ENCODE measurements around the gene EPS15.

EPS15 gene

GRCh38 chr1:51320967-51321923, 197.8 kb downstream of the EPS15 start:
- FAIRE-seq (no peak), DNase-seq (ENCODE audit: insufficient read length, low spot score) (no peak)
- TF ChIP-seq POLR2AphosphoS5 (IDR thresholded peaks at IDR 0.05; ENCODE audit: low read depth, low read length) (no peak), PAX5 (IDR thresholded peaks at IDR 0.05; ENCODE audit: insufficient read depth, low read length, severe bottlenecking) (no peak), TAF1 (IDR thresholded peaks at IDR 0.05; ENCODE audit: low read depth, low read length) (no peak), POU2F2 (IDR thresholded peaks at IDR 0.05; ENCODE audit: low read depth, low read length) (no peak), POLR2A (IDR thresholded peaks at IDR 0.05; ENCODE audit: low read depth, low read length) (no peak), SPI1 (IDR thresholded peaks at IDR 0.05; ENCODE audit: low read depth, low read length) (no peak)

GRCh38 chr1:51317798-51318197, 201.3 kb downstream of the EPS15 start:
- TF ChIP-seq POLR2AphosphoS5 (IDR thresholded peaks at IDR 0.05; ENCODE audit: low read depth, low read length) (no peak), POLR2A (IDR thresholded peaks at IDR 0.05; ENCODE audit: low read depth, low read length) (no peak), TAF1 (IDR thresholded peaks at IDR 0.05; ENCODE audit: low read depth, low read length) (no peak), SPI1 (IDR thresholded peaks at IDR 0.05; ENCODE audit: low read depth, low read length) (no peak), PAX5 (IDR thresholded peaks at IDR 0.05; ENCODE audit: insufficient read depth, low read length, severe bottlenecking) (no peak), POU2F2 (IDR thresholded peaks at IDR 0.05; ENCODE audit: low read depth, low read length) (no peak)
- DNase-seq (ENCODE audit: insufficient read length, low spot score) (no peak), FAIRE-seq (no peak)

GRCh38 chr1:51316846-51317120, 202.3 kb downstream of the EPS15 start:
- DNase-seq (ENCODE audit: insufficient read length, low spot score), result no peak
- no peak for TF ChIP-seq PAX5 (IDR thresholded peaks at IDR 0.05; ENCODE audit: insufficient read depth, low read length, severe bottlenecking)
- no peak for TF ChIP-seq TAF1 (IDR thresholded peaks at IDR 0.05; ENCODE audit: low read depth, low read length)
- TF ChIP-seq SPI1 (IDR thresholded peaks at IDR 0.05; ENCODE audit: low read depth, low read length), result no peak
- no peak for TF ChIP-seq POLR2AphosphoS5 (IDR thresholded peaks at IDR 0.05; ENCODE audit: low read depth, low read length)
- TF ChIP-seq POLR2A (IDR thresholded peaks at IDR 0.05; ENCODE audit: low read depth, low read length), result no peak
- TF ChIP-seq POU2F2 (IDR thresholded peaks at IDR 0.05; ENCODE audit: low read depth, low read length), result no peak
- no peak for FAIRE-seq

GRCh38 chr1:51316113-51316845, 202.8 kb downstream of the EPS15 start:
- TF ChIP-seq PAX5 (IDR thresholded peaks at IDR 0.05; ENCODE audit: insufficient read depth, low read length, severe bottlenecking), result no peak
- no peak for TF ChIP-seq POLR2AphosphoS5 (IDR thresholded peaks at IDR 0.05; ENCODE audit: low read depth, low read length)
- TF ChIP-seq POLR2A (IDR thresholded peaks at IDR 0.05; ENCODE audit: low read depth, low read length), result no peak
- TF ChIP-seq POU2F2 (IDR thresholded peaks at IDR 0.05; ENCODE audit: low read depth, low read length), result no peak
- TF ChIP-seq TAF1 (IDR thresholded peaks at IDR 0.05; ENCODE audit: low read depth, low read length), result no peak
- no peak for TF ChIP-seq SPI1 (IDR thresholded peaks at IDR 0.05; ENCODE audit: low read depth, low read length)
- no peak for FAIRE-seq
- no peak for DNase-seq (ENCODE audit: insufficient read length, low spot score)

GRCh38 chr1:51314974-51315373, 204.1 kb downstream of the EPS15 start:
- FAIRE-seq (no peak), DNase-seq (ENCODE audit: insufficient read length, low spot score) (no peak)
- TF ChIP-seq PAX5 (IDR thresholded peaks at IDR 0.05; ENCODE audit: insufficient read depth, low read length, severe bottlenecking), result no peak
- TF ChIP-seq SPI1 (IDR thresholded peaks at IDR 0.05; ENCODE audit: low read depth, low read length), result no peak
- TF ChIP-seq POLR2A (IDR thresholded peaks at IDR 0.05; ENCODE audit: low read depth, low read length), result no peak
- no peak for TF ChIP-seq POLR2AphosphoS5 (IDR thresholded peaks at IDR 0.05; ENCODE audit: low read depth, low read length)
- TF ChIP-seq TAF1 (IDR thresholded peaks at IDR 0.05; ENCODE audit: low read depth, low read length), result no peak
- TF ChIP-seq POU2F2 (IDR thresholded peaks at IDR 0.05; ENCODE audit: low read depth, low read length), result no peak

GRCh38 chr1:51313961-51314777, 204.9 kb downstream of the EPS15 start:
- no peak for DNase-seq (ENCODE audit: insufficient read length, low spot score)
- peak; percentile 66 for FAIRE-seq
- no peak for TF ChIP-seq PAX5 (IDR thresholded peaks at IDR 0.05; ENCODE audit: insufficient read depth, low read length, severe bottlenecking)
- no peak for TF ChIP-seq POU2F2 (IDR thresholded peaks at IDR 0.05; ENCODE audit: low read depth, low read length)
- no peak for TF ChIP-seq POLR2A (IDR thresholded peaks at IDR 0.05; ENCODE audit: low read depth, low read length)
- no peak for TF ChIP-seq TAF1 (IDR thresholded peaks at IDR 0.05; ENCODE audit: low read depth, low read length)
- no peak for TF ChIP-seq POLR2AphosphoS5 (IDR thresholded peaks at IDR 0.05; ENCODE audit: low read depth, low read length)
- TF ChIP-seq SPI1 (IDR thresholded peaks at IDR 0.05; ENCODE audit: low read depth, low read length), result no peak

- no peak for DNase-seq (ENCODE audit: insufficient read length, low spot score)
- TF ChIP-seq TAF1 (IDR thresholded peaks at IDR 0.05; ENCODE audit: low read depth, low read length) (no peak), POLR2A (IDR thresholded peaks at IDR 0.05; ENCODE audit: low read depth, low read length) (no peak), POLR2AphosphoS5 (IDR thresholded peaks at IDR 0.05; ENCODE audit: low read depth, low read length) (no peak)
- FAIRE-seq, result no peak
Measured at GRCh38 chr1:51313268-51313852, 205.7 kb downstream of the EPS15 start.

GRCh38 chr1:51312718-51313117, 206.3 kb downstream of the EPS15 start:
- DNase-seq (ENCODE audit: insufficient read length, low spot score) (no peak), FAIRE-seq (no peak)
- TF ChIP-seq SPI1 (IDR thresholded peaks at IDR 0.05; ENCODE audit: low read depth, low read length) (no peak), TAF1 (IDR thresholded peaks at IDR 0.05; ENCODE audit: low read depth, low read length) (no peak), POU2F2 (IDR thresholded peaks at IDR 0.05; ENCODE audit: low read depth, low read length) (no peak), POLR2AphosphoS5 (IDR thresholded peaks at IDR 0.05; ENCODE audit: low read depth, low read length) (no peak), PAX5 (IDR thresholded peaks at IDR 0.05; ENCODE audit: insufficient read depth, low read length, severe bottlenecking) (no peak), POLR2A (IDR thresholded peaks at IDR 0.05; ENCODE audit: low read depth, low read length) (no peak)

Measured in GM12891 (cell line).